Mucosa of rectum (tissue), 2 donors: ENCODE measurements around the gene ABCG8.

Experiments
- H3K27ac ChIP-seq, 2 donors: one replicate each; pipeline ENCODE4 v1.7.0; 2013; ENCODE audit warnings: inconsistent platforms in 2 of 2, low read depth in 2 of 2, low read length in 2 of 2
- H3K27me3 ChIP-seq, 2 donors: one replicate each; pipeline ENCODE4 v1.7.0; 2013; ENCODE audit warnings: low read length in 2 of 2; ENCODE audit not compliant: control insufficient read depth in 2 of 2, insufficient read depth in 2 of 2
- H3K36me3 ChIP-seq, 2 donors: one replicate each; pipeline ENCODE4 v1.7.0; 2013; ENCODE audit warnings: low read length in 2 of 2; ENCODE audit not compliant: control insufficient read depth in 2 of 2, insufficient read depth in 2 of 2
- H3K4me1 ChIP-seq, 2 donors: one replicate each; pipeline ENCODE4 v1.7.0; 2013; ENCODE audit warnings: low read length in 2 of 2, mild to moderate bottlenecking in 1 of 2; ENCODE audit not compliant: control insufficient read depth in 2 of 2, insufficient read depth in 2 of 2
- H3K4me3 ChIP-seq, 2 donors: one replicate each; pipeline ENCODE4 v1.7.0; 2013; ENCODE audit warnings: low read length in 2 of 2
- H3K9ac ChIP-seq, 2 donors: one replicate each; pipeline ENCODE4 v1.7.0; 2013; ENCODE audit warnings: low read length in 2 of 2, low read depth in 1 of 2, mild to moderate bottlenecking in 1 of 2
- H3K9me3 ChIP-seq, 2 donors: one replicate each; pipeline ENCODE4 v1.7.0; 2013; ENCODE audit warnings: low read length in 2 of 2; ENCODE audit not compliant: control insufficient read depth in 2 of 2
- donor health status: healthy.
- donor health status: Normal muscosa, but diverticular disease.

Gene ABCG8

DNA sequence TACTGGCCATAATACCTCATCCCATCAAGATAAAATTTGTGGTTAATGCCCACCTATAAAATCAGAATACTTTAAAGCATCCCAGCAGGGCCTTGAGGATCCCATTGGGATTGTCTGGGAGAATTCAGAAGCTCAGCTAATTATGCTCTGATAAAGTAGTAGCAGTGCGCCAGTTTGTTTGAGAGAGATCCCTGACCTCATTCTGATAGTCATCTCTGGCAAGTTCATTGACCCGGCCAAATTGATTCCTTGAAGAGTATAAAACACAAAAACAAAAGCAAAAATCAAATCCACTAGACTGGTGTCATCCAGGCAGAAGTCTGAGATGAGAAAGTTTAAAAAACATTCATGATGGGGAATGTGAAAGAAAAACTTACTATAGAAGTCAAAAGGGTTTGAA is 14.3 kb upstream of the ABCG8 start:
- Histone ChIP-seq H3K27me3 (peaks cover 0 to 2% of the 10 kb centered on the region in 2 donors), H3K9ac (no peak overlapping the region), H3K4me1 (peaks cover 3 to 5% of the 10 kb centered on the region in 2 donors), H3K27ac (no peak overlapping the region), H3K4me3 (no peak overlapping the region), H3K9me3 (no peaks in the 10 kb centered on the region), H3K36me3 (no peaks in the 10 kb centered on the region)

DNA sequence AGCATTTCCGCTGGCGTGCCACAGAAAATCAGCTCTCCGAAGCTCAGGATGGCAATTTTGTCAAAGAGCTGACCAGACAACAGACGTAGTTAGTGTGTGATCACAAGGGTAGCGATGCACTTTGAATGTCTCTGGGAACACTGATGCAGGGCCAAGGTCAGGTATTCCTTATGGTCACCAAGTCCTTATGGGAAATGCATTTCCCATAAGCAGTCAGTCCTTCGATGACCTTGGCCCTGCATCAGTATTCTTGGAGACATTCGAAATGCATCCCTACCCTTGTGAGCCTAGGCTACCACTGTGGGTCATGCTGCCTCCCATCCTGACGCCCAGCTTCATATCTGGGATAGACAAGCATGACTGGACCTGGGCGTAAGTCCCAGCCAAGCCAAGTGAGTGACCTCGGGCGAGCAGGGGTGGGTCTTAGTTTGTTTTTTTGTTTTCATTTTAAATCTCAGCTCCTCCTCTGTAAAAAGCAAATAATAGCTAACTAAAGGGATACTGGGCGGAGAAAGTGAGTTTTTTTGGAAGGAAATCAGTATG is 13.7 kb upstream of the ABCG8 start:
- Histone ChIP-seq H3K36me3 (no peaks in the 10 kb centered on the region), H3K4me1 (peaks cover 0 to 1% of the 10 kb centered on the region in 2 donors), H3K27ac (no peak overlapping the region), H3K27me3 (peaks cover 0 to 2% of the 10 kb centered on the region in 2 donors), H3K4me3 (no peak overlapping the region), H3K9ac (no peak overlapping the region), H3K9me3 (no peaks in the 10 kb centered on the region)

- Histone ChIP-seq H3K9ac (no peak overlapping the region), H3K27me3 (peaks cover 0 to 2% of the 10 kb centered on the region in 2 donors), H3K36me3 (no peaks in the 10 kb centered on the region), H3K4me3 (no peak overlapping the region), H3K9me3 (no peaks in the 10 kb centered on the region), H3K4me1 (no peaks in the 10 kb centered on the region), H3K27ac (no peak overlapping the region)
Observed at GRCh38 chr2:43825841-43826240, 12.9 kb upstream of the ABCG8 start.

DNA sequence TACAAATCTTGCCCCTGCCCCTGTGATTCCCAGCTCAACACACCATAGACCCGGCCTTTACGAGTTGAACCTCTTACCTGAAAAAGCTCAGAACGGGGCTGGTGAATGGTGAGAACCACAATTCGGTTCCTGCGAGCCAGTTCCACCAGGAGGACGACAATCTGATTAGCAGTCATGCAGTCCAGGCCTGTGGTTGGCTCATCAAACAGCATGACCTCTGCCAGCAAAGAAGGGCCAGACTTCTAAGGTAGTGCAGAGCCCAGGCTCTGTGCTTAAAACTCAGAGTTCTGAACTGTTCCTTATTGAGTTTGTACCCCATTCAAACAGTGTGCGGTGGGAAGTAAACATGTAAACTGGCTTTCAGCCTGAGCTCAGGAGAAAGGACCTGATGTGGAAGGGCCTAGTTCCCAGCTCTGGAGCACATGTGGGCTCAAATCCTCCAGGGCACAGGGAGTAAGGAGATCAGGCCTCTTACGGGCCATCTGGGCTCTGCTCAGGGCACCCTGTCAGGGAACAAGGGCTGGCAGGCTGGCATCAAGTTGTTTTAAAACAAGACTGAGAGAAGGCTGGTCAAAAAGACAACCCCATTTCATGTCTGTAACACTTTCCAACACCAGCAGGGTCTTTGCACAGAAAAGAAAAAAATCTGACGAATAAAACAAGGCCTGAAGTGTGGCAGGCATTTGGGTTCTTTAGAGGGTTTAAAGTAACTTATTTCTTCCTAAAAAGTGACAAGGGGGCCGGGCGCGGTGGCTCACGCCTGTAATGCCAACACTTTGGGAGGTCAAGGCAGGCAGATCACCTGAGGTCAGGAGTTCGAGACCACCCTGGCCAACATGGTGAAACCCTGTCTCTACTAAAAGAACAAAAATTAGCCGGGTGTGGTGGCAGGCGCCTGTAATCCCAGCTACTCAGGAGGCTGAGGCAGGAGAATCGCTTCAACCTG is 12.2 kb upstream of the ABCG8 start:
- H3K4me3 ChIP-seq, result no peak overlapping the region
- no peaks in the 10 kb centered on the region for H3K4me1 ChIP-seq
- H3K36me3 ChIP-seq, result no peaks in the 10 kb centered on the region
- H3K27ac ChIP-seq, result no peak overlapping the region
- H3K27me3 ChIP-seq, result peaks cover 0 to 2% of the 10 kb centered on the region in 2 donors
- H3K9ac ChIP-seq, result no peak overlapping the region
- no peaks in the 10 kb centered on the region for H3K9me3 ChIP-seq

DNA sequence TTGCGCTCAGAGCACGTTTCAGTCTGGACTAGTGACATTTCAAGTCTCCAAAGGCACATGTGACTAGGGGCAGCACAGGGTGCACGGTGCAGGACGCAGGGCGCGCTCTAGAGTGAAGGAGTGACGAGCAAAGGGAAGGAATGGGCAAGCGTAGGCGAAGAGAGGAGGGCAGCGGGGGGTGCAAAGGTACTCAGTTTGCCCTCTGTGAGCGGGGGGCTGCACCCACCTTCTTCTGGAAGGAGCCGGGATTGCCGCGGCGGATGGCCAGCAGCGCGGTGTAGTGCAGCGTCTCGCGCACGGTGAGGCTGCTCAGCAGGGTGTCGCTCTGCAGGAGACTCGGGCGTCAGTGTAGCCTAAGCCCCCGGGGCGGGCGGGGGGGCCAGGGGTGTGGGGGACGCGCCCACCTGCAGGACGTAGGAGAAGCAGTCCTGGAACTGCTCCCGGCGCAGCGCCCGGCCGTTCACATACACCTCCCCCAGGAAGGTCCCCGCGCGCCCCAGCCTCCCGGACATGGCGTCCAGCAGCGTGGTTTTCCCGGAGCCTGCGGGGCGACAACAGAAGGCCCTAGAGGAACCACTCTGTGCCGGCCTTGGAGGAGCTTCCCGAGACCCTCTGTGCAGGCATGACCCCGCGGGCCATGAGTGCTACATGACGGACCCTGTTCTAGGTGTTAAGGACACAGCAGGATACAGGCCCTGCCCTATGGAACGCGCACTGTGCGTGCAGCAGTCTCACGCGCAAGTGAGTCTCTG is 7.1 kb upstream of the ABCG8 start:
- Histone ChIP-seq H3K9ac (peak overlapping the region in 1 of 2 donors; percentile 6), H3K4me1 (no peaks in the 10 kb centered on the region), H3K27ac (no peak overlapping the region), H3K4me3 (peak overlapping the region; percentile 19 to 54), H3K9me3 (no peaks in the 10 kb centered on the region), H3K27me3 (peaks cover 0 to 5% of the 10 kb centered on the region in 2 donors), H3K36me3 (no peaks in the 10 kb centered on the region)

DNA sequence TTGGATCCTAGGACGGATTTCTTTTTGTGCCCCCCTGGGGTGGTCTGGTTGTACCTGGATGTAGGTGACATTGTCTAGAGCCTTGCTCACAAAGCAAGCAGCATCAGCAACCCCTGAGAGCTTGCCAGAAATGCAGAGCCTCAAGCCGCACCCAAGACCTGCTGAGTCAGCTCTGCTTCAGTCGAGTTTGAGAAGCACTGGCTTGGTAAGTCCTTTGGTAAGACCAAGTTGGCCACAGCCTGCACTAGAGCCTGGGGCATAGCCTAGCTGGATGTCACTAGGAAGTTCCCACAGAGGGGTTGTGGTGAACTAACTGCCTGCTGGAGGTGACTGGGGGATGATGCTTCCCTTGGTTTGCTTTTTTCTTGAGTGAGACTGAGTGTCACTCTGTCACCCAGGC is 6.3 kb upstream of the ABCG8 start:
- Histone ChIP-seq H3K27me3 (peaks cover 0 to 5% of the 10 kb centered on the region in 2 donors), H3K36me3 (no peaks in the 10 kb centered on the region), H3K9ac (no peak overlapping the region), H3K4me1 (no peaks in the 10 kb centered on the region), H3K9me3 (no peaks in the 10 kb centered on the region), H3K4me3 (no peak overlapping the region), H3K27ac (no peak overlapping the region)

GRCh38 chr2:43837033-43837432 is 1.7 kb upstream of the ABCG8 start:
- H3K9ac ChIP-seq, result no peak overlapping the region

DNA sequence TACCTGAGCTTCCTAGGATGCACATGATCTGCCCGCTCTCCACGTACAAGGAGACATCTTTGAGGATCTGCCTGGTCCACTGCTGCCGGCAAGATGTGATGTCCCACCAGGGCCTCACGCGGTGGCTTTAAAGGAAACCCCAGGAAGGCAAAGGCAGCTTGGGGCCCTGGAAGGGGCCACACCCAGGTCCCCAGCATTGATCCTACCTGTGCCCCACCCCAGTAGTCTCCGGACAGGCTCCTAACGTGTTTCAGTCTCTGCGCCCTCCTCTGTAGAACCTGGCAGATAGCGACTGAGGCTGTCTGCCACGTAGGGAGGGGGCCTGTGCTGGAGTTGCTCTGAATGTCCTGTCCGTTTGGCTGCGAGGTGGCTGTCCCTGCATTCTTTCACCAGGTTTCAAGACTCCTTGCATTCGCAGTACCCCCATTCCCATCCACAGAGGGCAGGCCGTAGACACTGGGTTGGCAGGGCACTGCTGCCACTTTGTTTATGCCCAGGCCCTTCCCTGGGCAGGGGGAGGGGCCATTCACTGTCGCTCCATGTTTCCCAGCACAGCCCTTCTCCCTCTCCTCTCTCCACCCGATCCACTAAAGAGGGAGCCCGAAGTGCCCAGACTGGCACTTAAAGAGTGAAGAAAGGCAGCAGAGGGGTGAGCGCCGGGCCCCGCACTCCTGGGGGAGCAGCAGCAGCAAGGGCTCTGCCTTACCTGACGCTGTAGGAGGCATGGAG is 776 bp upstream of the ABCG8 start:
- Histone ChIP-seq H3K9ac (no peak overlapping the region), H3K36me3 (no peaks in the 10 kb centered on the region), H3K27me3 (no peaks in the 10 kb centered on the region), H3K9me3 (no peaks in the 10 kb centered on the region), H3K27ac (no peak overlapping the region), H3K4me1 (no peaks in the 10 kb centered on the region), H3K4me3 (no peak overlapping the region)

More at GRCh38 chr2:43837033-43837432, 1.7 kb upstream of the ABCG8 start:
- Histone ChIP-seq H3K27me3 (peaks cover 0 to 5% of the 10 kb centered on the region in 2 donors), H3K9me3 (no peaks in the 10 kb centered on the region), H3K27ac (no peak overlapping the region), H3K36me3 (no peaks in the 10 kb centered on the region), H3K4me3 (no peak overlapping the region), H3K4me1 (no peaks in the 10 kb centered on the region)

DNA sequence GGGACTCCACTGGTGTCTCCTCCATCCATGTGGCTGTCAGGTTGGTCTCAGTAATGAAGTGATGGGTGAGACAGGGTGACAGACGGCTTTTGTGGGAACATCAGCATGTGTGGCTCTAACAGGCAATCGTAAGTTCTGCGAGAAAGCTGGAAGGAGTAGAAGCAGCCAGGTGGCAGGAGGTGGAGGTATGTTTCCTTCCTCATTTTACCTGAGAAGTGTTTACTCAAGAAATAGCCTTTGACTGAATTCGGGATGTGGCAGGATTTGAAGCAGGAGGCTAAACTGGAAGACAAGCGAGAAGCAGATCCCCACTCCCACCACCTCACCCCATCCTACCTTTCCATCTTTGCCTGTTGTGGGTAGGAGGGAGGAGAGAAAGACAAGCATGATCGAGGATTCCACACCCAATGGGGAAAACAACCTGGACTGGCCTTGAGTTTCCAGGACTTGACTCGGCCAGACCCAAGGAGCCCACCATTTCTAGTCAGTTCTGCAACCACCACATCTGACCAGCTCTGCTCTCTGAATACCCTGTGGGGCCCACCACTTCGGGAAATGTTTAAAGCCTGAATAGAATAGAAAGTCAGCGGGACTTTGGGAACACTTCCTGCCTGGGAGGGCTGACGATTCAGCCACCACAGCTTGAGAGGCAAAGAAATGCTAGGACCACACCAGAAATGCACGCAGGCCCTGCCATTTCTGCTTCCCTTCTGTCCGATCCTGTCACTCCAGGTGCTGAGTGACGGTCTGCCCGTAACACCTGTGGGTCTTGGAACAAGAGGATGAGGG is 1.2 kb downstream of the ABCG8 start:
- Histone ChIP-seq H3K4me3 (no peak overlapping the region), H3K4me1 (no peaks in the 10 kb centered on the region), H3K9ac (no peak overlapping the region), H3K27me3 (no peaks in the 10 kb centered on the region), H3K27ac (no peak overlapping the region), H3K9me3 (no peaks in the 10 kb centered on the region), H3K36me3 (no peaks in the 10 kb centered on the region)
